Measurements from ENCODE around the gene VTI1B.

- TF ChIP-seq CTCF (IDR thresholded peaks at IDR 0.05; ENCODE audit: insufficient read depth, low read depth, low read length) (no peak), EZH2 (IDR thresholded peaks at IDR 0.05; ENCODE audit: insufficient read depth, low read length) (no peak)
Measured at GRCh38 chr14:67620217-67620785, 54.1 kb downstream of the VTI1B start.

All from astrocyte (in vitro differentiated cells and primary cell).